Heart right ventricle (tissue), 16 donors: ENCODE data around the gene MTNR1B. TPM values are rescaled to one million over a fixed set of nuclear protein-coding genes. Genes with fewer than 3 reads are reported as not detected.

Experiments
- ATAC-seq, 8 donors: fragments of 200-7000 bp; cut with Tn5 transposase; one replicate each; pipeline ENCODE4 v1.9.1; 2020; ENCODE audit warnings: mild to moderate bottlenecking in 8 of 8, moderate library complexity in 8 of 8, moderate number of reproducible peaks in 1 of 8
- DNase-seq, 2 donors: peaks; one replicate each; pipeline ENCODE4 v3.0.0-alpha.2; 2020
- H3K27ac ChIP-seq, 10 donors: fragments of 200-600 bp; sonication (generic) in 2 of 10; one replicate each; pipeline versions ENCODE4 v1.5.0 to v1.8.0; 2020 to 2022; ENCODE audit warnings: mild to moderate bottlenecking in 3 of 10
- H3K27me3 ChIP-seq, 7 donors: fragments of 200-600 bp; one replicate each; pipeline ENCODE4 v1.8.0; 2021 to 2022; ENCODE audit warnings: mild to moderate bottlenecking in 2 of 7
- H3K36me3 ChIP-seq, 9 donors: fragments of 200-600 bp; sonication (generic) in 1 of 9; one replicate each; pipeline versions ENCODE4 v1.5.0 to v1.8.0; 2020 to 2022; ENCODE audit warnings: mild to moderate bottlenecking in 2 of 9
- H3K4me1 ChIP-seq, 9 donors: fragments of 200-600 bp; sonication (generic) in 1 of 9; one replicate each; pipeline versions ENCODE4 v1.5.0 to v1.8.0; 2020 to 2022; ENCODE audit warnings: mild to moderate bottlenecking in 4 of 9
- H3K4me3 ChIP-seq, 10 donors: fragments of 200-600 bp; sonication (generic) in 2 of 10; one replicate each; pipeline versions ENCODE4 v1.5.0 to v1.8.0; 2020 to 2022; ENCODE audit warnings: mild to moderate bottlenecking in 7 of 10, moderate library complexity in 2 of 10
- H3K9me3 ChIP-seq, 11 donors: fragments of 200-600 bp in 10 of 11; sonication (generic) in 2 of 11; one replicate each; pipeline versions ENCODE4 v1.5.0 to v1.8.0; 2013 to 2022; ENCODE audit warnings: mild to moderate bottlenecking in 2 of 11, control low read depth in 1 of 11, moderate library complexity in 1 of 11
- CTCF ChIP-seq, 9 donors: fragments of 200-600 bp; sonication (generic) in 2 of 9; IDR thresholded peaks; one replicate each; pipeline versions ENCODE4 v1.5.0 to v1.8.0; 2021 to 2022; ENCODE audit warnings: antibody characterized with exemption in 9 of 9, mild to moderate bottlenecking in 5 of 9, moderate library complexity in 1 of 9
- WGBS, 2 donors: extraction: QIAGEN DNeasy Blood & Tissue Kit; methylation state at CpG; one replicate each; pipeline ENCODE4 v1.1.7; 2013; ENCODE audit warnings: inconsistent platforms in 1 of 2; 5-methylcytosine and 5-hydroxymethylcytosine counted together
- intact Hi-C, 10 donors: fragments of 100-400 bp; cut with DNase I; formaldehyde crosslinking; loops; one replicate each; pipeline versions ENCODE4 v1.11.1 to v1.14.2; 2022
- polyA plus RNA-seq, 2 donors: library from polyadenylated mRNA; stranded (reverse); fragments of 200-250 nt; gene quantifications; one replicate each; pipeline ENCODE4 v1.2.3, GENCODE V29; 2013
- total RNA-seq, 10 donors: library from RNA; stranded (reverse); fragmentation: NEBNext Ultra II Directional in 3 of 10; extraction: Animal tissue kit (Norgen Biotek cat#: 25700) in 3 of 10; gene quantifications; one replicate each; pipeline versions ENCODE4 v1.2.1 to v1.2.4, GENCODE V29; 2021 to 2023
- donor health status: Arrhythmogenic right ventricular cardiomyopathy.
- donor health status: ischemic (EF 13 %, LVEDD 7.1; RV severe dilation, severe dysfunction).
- donor health status: healthy with polysubstance abuse.
- donor health status: DM: no; HTN: yes; CAD: no.
- donor health status: DM: no; HTN: no; CAD: no.
- donor health status: ischemic (EF 25% LVEDD 6.9; RV normal size, moderate dysfunction).
- donor health status: ischemic (EF 25% LVEDD 5.7; RV mildly dilated, moderate dysfunction).
- donor health status: healthy.
- donor health status: DM: yes; HTN: yes; CAD: no.
- donor health status: Ischemic cardiomyopathy.
- donor health status: ischemic (EF 35%, LVEDD 5.7; RV mildly dilated, moderate dysfunction).
- donor health status: nonischemic (EF 11% LVEDD 7.7; RV severe dilation, severe dysfunction).
- donor health status: DM: yes; HTN: yes; CAD: no.
- donor health status: PGD.
- donor health status: ischemic (EF 29% LVEDD 5.4; RV normal size, mild dysfunction).
- donor health status: nonischemic (EF 23%, LVEDD 6.1; RV moderate dilation, normal function).

MTNR1B gene
- total and polyA plus RNA-seq, 12 donors = not detected

- intact Hi-C loops = no loop called here
- H3K4me3 ChIP-seq = no peak overlapping the region
- no peak for DNase-seq
- peaks cover 0 to 3% (median 0%) of the 10 kb centered on the region in 7 donors for H3K27me3 ChIP-seq
- TF ChIP-seq CTCF (IDR thresholded peaks at IDR 0.05) = no peak
- H3K36me3 ChIP-seq = no peaks in the 10 kb centered on the region
- H3K9me3 ChIP-seq = no peaks in the 10 kb centered on the region
- ATAC-seq = no peak
- no peak overlapping the region for H3K27ac ChIP-seq
- WGBS, 2 donors = 81 to 93% methylated on average over 3 of the region's 3 CpGs
- H3K4me1 ChIP-seq = no peaks in the 10 kb centered on the region
These were observed 10.9 kb downstream of the MTNR1B start for GRCh38 chr11:92980312-92980711.

GRCh38 chr11:92981508-92982043, 12.1 kb downstream of the MTNR1B start:
- intact Hi-C loops = no loop called here
- ATAC-seq = no peak
- H3K4me3 ChIP-seq = no peak overlapping the region

GRCh38 chr11:92986585-92986984, 17.1 kb downstream of the MTNR1B start:
- ATAC-seq (no peak), DNase-seq (no peak)
- intact Hi-C loops = no loop called here
- no peak overlapping the region for H3K27ac ChIP-seq
- TF ChIP-seq CTCF (IDR thresholded peaks at IDR 0.05) = no peak
- H3K36me3 ChIP-seq = no peaks in the 10 kb centered on the region
- peaks cover 0 to 28% (median 5%) of the 10 kb centered on the region in 11 donors for H3K9me3 ChIP-seq
- WGBS, 2 donors = 49 to 54% methylated on average over 3 of the region's 3 CpGs
- no peaks in the 10 kb centered on the region for H3K27me3 ChIP-seq
- H3K4me3 ChIP-seq = no peak overlapping the region
- H3K4me1 ChIP-seq = no peaks in the 10 kb centered on the region

More at GRCh38 chr11:92981508-92982043, 12.1 kb downstream of the MTNR1B start:
- TF ChIP-seq CTCF (IDR thresholded peaks at IDR 0.05) = no peak
- H3K4me1 ChIP-seq = no peaks in the 10 kb centered on the region
- no peaks in the 10 kb centered on the region for H3K36me3 ChIP-seq
- no peak overlapping the region for H3K27ac ChIP-seq
- DNase-seq = no peak
- 94 to 97% methylated on average over 24 of the region's 24 CpGs for WGBS, 2 donors
- no peaks in the 10 kb centered on the region for H3K27me3 ChIP-seq
- H3K9me3 ChIP-seq = no peaks in the 10 kb centered on the region

DNA sequence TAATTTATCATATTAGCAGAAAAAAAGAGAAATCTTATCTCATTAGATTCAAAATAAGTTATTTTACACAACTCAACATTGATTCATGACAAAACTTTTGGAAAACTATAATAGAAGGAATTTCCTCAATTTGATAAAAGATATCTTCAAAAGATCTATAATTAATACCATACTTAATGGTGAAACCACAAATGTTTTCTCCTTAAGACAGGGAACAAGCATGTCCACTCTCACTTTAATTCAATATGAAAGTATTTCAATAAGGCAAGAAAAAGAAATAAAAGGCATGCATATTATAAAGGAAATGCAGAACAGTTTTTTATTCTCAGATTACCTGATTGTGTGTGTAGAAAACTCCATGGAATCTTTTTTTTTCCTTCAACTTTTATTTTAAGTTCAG, 23.6 kb downstream of the MTNR1B start:
- Histone ChIP-seq H3K27me3 (no peaks in the 10 kb centered on the region), H3K4me1 (no peaks in the 10 kb centered on the region), H3K27ac (no peak overlapping the region), H3K36me3 (no peaks in the 10 kb centered on the region), H3K9me3 (peaks cover 0 to 33% (median 5%) of the 10 kb centered on the region in 11 donors), H3K4me3 (no peak overlapping the region)
- intact Hi-C loops = no loop called here
- TF ChIP-seq CTCF (IDR thresholded peaks at IDR 0.05) = no peak
- ATAC-seq (no peak), DNase-seq (no peak)
